OCI-LY7 (cell line): Measurements from ENCODE around the gene SLC6A18. TPM values are rescaled to one million over a fixed set of nuclear protein-coding genes. Genes with fewer than 3 reads are reported as not detected.

Experiments used
- BruUV-seq: library from RNA; stranded (reverse); fragments of 400-500 nt; replicated peaks from 2 replicates; lab custom pipeline; 2021; lab: Mats Ljungman, UMichigan
- CTCF ChIA-PET: fragments of 300-600 bp; sonication (Branson Sonifier 250); formaldehyde crosslinking; loops from one replicate; lab custom pipeline; 2022; ENCODE audit warnings: antibody characterized with exemption; ENCODE audit not compliant: unreplicated experiment; lab: Charles Lee
- POLR2A ChIA-PET: fragments of 300-600 bp; sonication (Branson Sonifier 250); formaldehyde crosslinking; loops from one replicate; lab custom pipeline; 2022; ENCODE audit warnings: antibody characterized with exemption; lab: Charles Lee
- DNase-seq: peaks from one replicate; pipeline ENCODE4 v3.0.0-alpha.2; 2015; ENCODE audit warnings: low spot score
- H2AFZ ChIP-seq: fragments of 200-600 bp; sonication (generic), shearing (Covaris generic); 2 replicates; pipeline ENCODE4 v1.6.1; 2014; ENCODE audit warnings: mild to moderate bottlenecking, antibody characterized with exemption, low read length, moderate library complexity
- H3K27ac ChIP-seq: fragments of 200-600 bp; sonication (generic); 2 replicates; pipeline ENCODE4 v1.5.1; 2014; ENCODE audit warnings: mixed run types, low read depth, mild to moderate bottlenecking, moderate library complexity, low read length, inconsistent platforms; ENCODE audit not compliant: poor library complexity, severe bottlenecking
- H3K36me3 ChIP-seq: fragments of 200-600 bp; sonication (generic); 2 replicates; pipeline ENCODE4 v1.6.1; 2014; ENCODE audit warnings: mild to moderate bottlenecking, antibody characterized with exemption, low read length, moderate library complexity, mixed read lengths; ENCODE audit not compliant: insufficient read depth
- H3K4me1 ChIP-seq: fragments of 200-600 bp; sonication (generic); 2 replicates; pipeline ENCODE4 v1.5.1; 2014; ENCODE audit warnings: mild to moderate bottlenecking, low read length; ENCODE audit not compliant: insufficient read depth, poor library complexity, severe bottlenecking
- H3K4me2 ChIP-seq: fragments of 200-600 bp; sonication (generic); 2 replicates; pipeline ENCODE4 v1.6.1; 2014; ENCODE audit warnings: mild to moderate bottlenecking, low read length
- H3K4me3 ChIP-seq: fragments of 200-600 bp; sonication (generic); 2 replicates; pipeline ENCODE4 v1.5.1; 2014; ENCODE audit warnings: mild to moderate bottlenecking, low read depth, low read length; ENCODE audit not compliant: poor library complexity, severe bottlenecking
- H3K79me2 ChIP-seq: fragments of 200-600 bp; sonication (generic); 2 replicates; pipeline ENCODE4 v1.6.1; 2016; ENCODE audit warnings: low read depth, mild to moderate bottlenecking, low read length, moderate library complexity, mixed read lengths; ENCODE audit not compliant: insufficient read depth
- H3K9me2 ChIP-seq: fragments of 200-600 bp; sonication (generic); 2 replicates; pipeline ENCODE4 v1.6.1; 2016; ENCODE audit warnings: mild to moderate bottlenecking, low read length, mixed read lengths; ENCODE audit not compliant: insufficient read depth
- H3K9me3 ChIP-seq: fragments of 200-600 bp; sonication (generic); 2 replicates; pipeline ENCODE4 v1.6.1; 2014; ENCODE audit warnings: mild to moderate bottlenecking, mixed run types, low read length, mixed read lengths
- H4K20me1 ChIP-seq: fragments of 200-600 bp; sonication (generic); 2 replicates; pipeline ENCODE4 v1.6.1; 2014; ENCODE audit warnings: mild to moderate bottlenecking, antibody characterized with exemption, low read length, moderate library complexity, mixed read lengths; ENCODE audit not compliant: insufficient read depth
- EZH2phosphoT487 ChIP-seq: fragments of 200-600 bp; sonication (generic); IDR thresholded peaks from 2 replicates; pipeline ENCODE4 v1.6.1; 2018; ENCODE audit warnings: low read depth, borderline replicate concordance, mild to moderate bottlenecking, mixed run types, antibody characterized with exemption, low read length, moderate library complexity, mixed read lengths
- intact Hi-C: fragments of 100-400 bp; cut with micrococcal nuclease; formaldehyde crosslinking; loops from one replicate; pipeline ENCODE4 v1.10.0; 2022; ENCODE audit not compliant: unreplicated experiment
- total RNA-seq, 2 experiments: library from RNA; depleted of rRNA in 1 of 2; stranded (reverse); fragments of >200 nt in 1 of 2; shearing (Covaris generic) in 1 of 2; gene quantifications; 2 replicates each; pipeline ENCODE4 v1.2.3, GENCODE V29; 2014 to 2022
- TF ChIP-seq, protein P1 (sequence below): fragments of 200-600 bp; sonication (generic); conservative IDR thresholded peaks from 2 replicates; pipeline ENCODE4 v1.5.1; 2014; ENCODE audit warnings: mild to moderate bottlenecking, antibody characterized with exemption, low read length, moderate library complexity, mixed read lengths

SLC6A18 gene
- total RNA-seq, 2 experiments from 2014 or later: not detected

DNA sequence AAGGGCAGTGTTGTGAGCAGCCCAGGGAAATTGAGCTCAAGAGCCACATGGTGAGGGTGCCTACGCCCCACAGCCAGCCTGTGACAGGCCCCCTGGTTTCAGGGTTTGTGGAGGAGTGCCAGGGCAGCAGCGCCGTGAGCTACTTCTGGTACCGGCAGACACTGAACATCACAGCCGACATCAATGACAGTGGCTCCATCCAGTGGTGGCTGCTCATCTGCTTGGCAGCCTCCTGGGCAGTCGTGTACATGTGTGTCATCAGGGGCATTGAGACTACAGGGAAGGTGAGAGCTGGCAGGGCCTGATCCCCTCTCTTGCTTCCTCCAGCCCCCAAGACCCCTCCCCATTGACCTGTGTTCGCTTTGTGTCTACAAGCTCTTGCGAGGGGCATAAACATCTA, 10.2 kb downstream of the SLC6A18 start:
- H3K4me2 ChIP-seq: no peak overlapping the region
- POLR2A ChIA-PET: no interaction called here

GRCh38 chr5:1235838-1236237, 10.7 kb downstream of the SLC6A18 start:
- no peak overlapping the region for H3K4me2 ChIP-seq
- CTCF ChIA-PET: no interaction called here
- H3K36me3 ChIP-seq: no peaks in the 10 kb centered on the region
- TF ChIP-seq, protein P1, sequence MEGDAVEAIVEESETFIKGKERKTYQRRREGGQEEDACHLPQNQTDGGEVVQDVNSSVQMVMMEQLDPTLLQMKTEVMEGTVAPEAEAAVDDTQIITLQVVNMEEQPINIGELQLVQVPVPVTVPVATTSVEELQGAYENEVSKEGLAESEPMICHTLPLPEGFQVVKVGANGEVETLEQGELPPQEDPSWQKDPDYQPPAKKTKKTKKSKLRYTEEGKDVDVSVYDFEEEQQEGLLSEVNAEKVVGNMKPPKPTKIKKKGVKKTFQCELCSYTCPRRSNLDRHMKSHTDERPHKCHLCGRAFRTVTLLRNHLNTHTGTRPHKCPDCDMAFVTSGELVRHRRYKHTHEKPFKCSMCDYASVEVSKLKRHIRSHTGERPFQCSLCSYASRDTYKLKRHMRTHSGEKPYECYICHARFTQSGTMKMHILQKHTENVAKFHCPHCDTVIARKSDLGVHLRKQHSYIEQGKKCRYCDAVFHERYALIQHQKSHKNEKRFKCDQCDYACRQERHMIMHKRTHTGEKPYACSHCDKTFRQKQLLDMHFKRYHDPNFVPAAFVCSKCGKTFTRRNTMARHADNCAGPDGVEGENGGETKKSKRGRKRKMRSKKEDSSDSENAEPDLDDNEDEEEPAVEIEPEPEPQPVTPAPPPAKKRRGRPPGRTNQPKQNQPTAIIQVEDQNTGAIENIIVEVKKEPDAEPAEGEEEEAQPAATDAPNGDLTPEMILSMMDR: no peak
- TF ChIP-seq EZH2phosphoT487: no peak
- H3K4me1 ChIP-seq: no peaks in the 10 kb centered on the region
- no peaks in the 10 kb centered on the region for H3K9me2 ChIP-seq
- H3K4me3 ChIP-seq: no peak overlapping the region
- no peak for DNase-seq
- POLR2A ChIA-PET: no interaction called here
- intact Hi-C loops: no loop called here
- BruUV-seq: no TSS peak
- H3K79me2 ChIP-seq: no peaks in the 10 kb centered on the region
- no peaks in the 10 kb centered on the region for H4K20me1 ChIP-seq
- no peak overlapping the region for H2AFZ ChIP-seq
- H3K9me3 ChIP-seq: peaks cover 11% of the 10 kb centered on the region; the same call in 1 of the 2 replicates
- no peak overlapping the region for H3K27ac ChIP-seq

More for the DNA sequence above, 10.2 kb downstream of the SLC6A18 start:
- Histone ChIP-seq H4K20me1 (no peaks in the 10 kb centered on the region), H3K9me3 (peaks cover 11% of the 10 kb centered on the region; the same call in 1 of the 2 replicates), H3K79me2 (no peaks in the 10 kb centered on the region), H3K4me1 (no peaks in the 10 kb centered on the region), H3K27ac (no peak overlapping the region), H2AFZ (no peak overlapping the region), H3K9me2 (no peaks in the 10 kb centered on the region), H3K36me3 (no peaks in the 10 kb centered on the region), H3K4me3 (no peak overlapping the region)
- DNase-seq: no peak
- no peak for TF ChIP-seq EZH2phosphoT487
- TF ChIP-seq, protein P1: 0 out of 2 replicates have a peak, but pooled peaks have one; percentile 31
- CTCF ChIA-PET: no interaction called here
- no TSS peak for BruUV-seq
- intact Hi-C loops: no loop called here

DNA sequence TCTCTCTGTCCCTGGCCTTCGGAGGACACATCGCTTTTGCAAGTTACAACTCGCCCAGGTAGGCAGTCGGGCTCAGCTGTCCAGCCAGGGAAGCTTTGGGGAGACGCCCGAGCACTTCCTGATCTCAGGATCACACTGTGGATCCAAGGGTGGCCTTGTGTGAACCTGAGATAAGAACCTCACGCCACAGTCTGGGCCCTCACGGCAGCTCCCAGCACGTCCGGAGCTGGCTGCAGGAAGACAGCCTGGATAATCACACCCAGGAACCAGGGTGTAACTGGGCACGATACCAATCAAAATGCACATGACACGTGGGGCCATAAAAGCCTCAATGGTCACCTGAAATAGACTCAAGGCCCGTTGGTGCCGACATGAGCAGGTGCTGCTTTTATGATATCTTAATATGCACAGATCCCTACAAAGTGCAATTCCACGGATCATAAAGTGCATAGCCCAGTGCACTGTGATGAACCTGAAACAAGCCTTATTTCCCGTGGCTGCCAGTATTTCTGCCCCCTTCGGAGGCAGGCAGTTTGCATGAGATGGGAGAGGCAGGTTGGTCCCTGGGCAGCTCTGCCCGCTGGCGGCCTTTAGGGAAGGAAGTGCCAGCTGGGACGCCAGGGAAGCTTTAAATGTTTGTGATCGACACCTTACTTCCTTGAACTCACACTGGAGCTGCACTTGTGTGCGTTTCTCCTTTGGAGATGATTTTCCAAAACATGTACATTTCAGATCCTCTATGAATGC, 14.5 kb downstream of the SLC6A18 start:
- POLR2A ChIA-PET: no interaction called here
- no peaks in the 10 kb centered on the region for H3K4me1 ChIP-seq
- no TSS peak for BruUV-seq
- CTCF ChIA-PET: no interaction called here
- H3K9me2 ChIP-seq: no peaks in the 10 kb centered on the region
- no peak overlapping the region for H3K4me2 ChIP-seq
- H3K79me2 ChIP-seq: no peaks in the 10 kb centered on the region
- intact Hi-C loops: no loop called here
- no peak overlapping the region for H2AFZ ChIP-seq
- TF ChIP-seq EZH2phosphoT487: no peak
- TF ChIP-seq, protein P1: no peak
- H3K27ac ChIP-seq: no peak overlapping the region
- no peaks in the 10 kb centered on the region for H4K20me1 ChIP-seq
- no peak for DNase-seq
- H3K4me3 ChIP-seq: no peak overlapping the region
- peaks cover 11% of the 10 kb centered on the region; the same call in 1 of the 2 replicates for H3K9me3 ChIP-seq
- no peaks in the 10 kb centered on the region for H3K36me3 ChIP-seq
